Natural killer cell treated with Interleukin-12 subunit alpha and Interleukin-12 subunit beta and Interleukin-15 and Interleukin-18, amount 100 ng/mL, for 72 hours (primary cell): Measurements from ENCODE around the gene S1PR4. TPM values are rescaled to one million over a fixed set of nuclear protein-coding genes. Genes with fewer than 3 reads are reported as not detected.
"Not testable (repeated sequence)": the region's sequence is repeated elsewhere in the genome, so short reads cannot be mapped to it uniquely, and the experiment has no call there.

ENCODE experiments used
- ATAC-seq, 2 donors: fragments of 150-1000 bp; cut with Tn5 transposase in 1 of 2; sonication (Bioruptor Pico), chemical (Tn5 transposase) in 1 of 2; 2 replicates each; pipeline ENCODE4 v1.10.0; 2021
- DNase-seq: peaks from one replicate; pipeline ENCODE4 v3.0.0; 2022; ENCODE audit warnings: low spot score
- H3K27ac Mint-ChIP-seq, 2 donors: 1 replicate in 1 of 2; 2 replicates in 1 of 2; pipeline ENCODE4 v1.8.0; 2022; ENCODE audit warnings: mixed read lengths in 2 of 2, mild to moderate bottlenecking in 1 of 2, moderate library complexity in 1 of 2
- H3K27me3 Mint-ChIP-seq, 2 donors: 1 replicate in 1 of 2; 2 replicates in 1 of 2; pipeline ENCODE4 v1.8.0; 2022; ENCODE audit warnings: mixed read lengths in 2 of 2
- H3K36me3 Mint-ChIP-seq: one replicate; pipeline ENCODE4 v1.8.0; 2022; ENCODE audit warnings: mixed read lengths
- H3K4me1 Mint-ChIP-seq, 2 donors: 1 replicate in 1 of 2; 2 replicates in 1 of 2; pipeline ENCODE4 v1.8.0; 2022; ENCODE audit warnings: low read depth in 2 of 2, mixed read lengths in 2 of 2, mild to moderate bottlenecking in 1 of 2
- H3K4me3 Mint-ChIP-seq: one replicate; pipeline ENCODE4 v1.8.0; 2022; ENCODE audit warnings: mixed read lengths
- H3K9me3 Mint-ChIP-seq: 2 replicates; pipeline ENCODE4 v1.8.0; 2022; ENCODE audit warnings: mixed read lengths
- total RNA-seq, 2 donors: library from RNA; stranded (reverse); gene quantifications; one replicate each; pipeline ENCODE4 v1.2.3, GENCODE V29; 2022

The S1PR4 gene
- total RNA-seq, 2 donors from 2014 or later: 33.5 to 47.0 TPM

GRCh38 chr19:3221576-3221975 is 43.0 kb downstream of the S1PR4 start:
- H3K4me1 Mint-ChIP-seq, DNase-seq, ATAC-seq, H3K9me3 Mint-ChIP-seq, H3K27ac Mint-ChIP-seq, H3K36me3 Mint-ChIP-seq, H3K27me3 Mint-ChIP-seq, H3K4me3 Mint-ChIP-seq: not testable (repeated sequence)

- peaks cover 6 to 11% of the 10 kb centered on the region in 2 donors for H3K27me3 Mint-ChIP-seq
- no peak for DNase-seq
- H3K27ac Mint-ChIP-seq: no peak overlapping the region
- H3K36me3 Mint-ChIP-seq: no peaks in the 10 kb centered on the region
- no peaks in the 10 kb centered on the region for H3K9me3 Mint-ChIP-seq
- no peaks in the 10 kb centered on the region for H3K4me1 Mint-ChIP-seq
- H3K4me3 Mint-ChIP-seq: no peak overlapping the region
- ATAC-seq: no peak
Observed at GRCh38 chr19:3222709-3223108, 44.1 kb downstream of the S1PR4 start.

GRCh38 chr19:3224346-3225168 is 46.0 kb downstream of the S1PR4 start, which contains the start of gene CELF5:
Gene CELF5 (plus strand): TSS chr19:3224661. CDS start chr19:3224740, 79 bp downstream.
- H3K27ac Mint-ChIP-seq: no peak within 1 kb of the TSS
- ATAC-seq (peak; percentile 74 to 82), DNase-seq (no peak)
- H3K4me1 Mint-ChIP-seq: no peaks in the 10 kb centered on the region
- no peaks in the 10 kb centered on the region for H3K9me3 Mint-ChIP-seq
- H3K27me3 Mint-ChIP-seq: peaks cover 12 to 16% of the 10 kb centered on the region in 2 donors
- H3K36me3 Mint-ChIP-seq: no peaks in the 10 kb centered on the region
- peak within 1 kb of the TSS; percentile 45 for H3K4me3 Mint-ChIP-seq

- Mint-ChIP-seq H3K4me3 (peak overlapping the region; percentile 45), H3K27me3 (peaks cover 12 to 18% of the 10 kb centered on the region in 2 donors), H3K27ac (no peak overlapping the region), H3K36me3 (no peaks in the 10 kb centered on the region), H3K4me1 (no peaks in the 10 kb centered on the region), H3K9me3 (no peaks in the 10 kb centered on the region)
- DNase-seq (no peak), ATAC-seq (no peak)
Observed at GRCh38 chr19:3225169-3225485, 46.6 kb downstream of the S1PR4 start.

GRCh38 chr19:3225677-3226093 is 47.1 kb downstream of the S1PR4 start:
- H3K4me1 Mint-ChIP-seq: no peaks in the 10 kb centered on the region
- no peak for ATAC-seq

GRCh38 chr19:3227054-3227626 is 48.6 kb downstream of the S1PR4 start:
- DNase-seq (no peak), ATAC-seq (no peak)
- H3K36me3 Mint-ChIP-seq: no peaks in the 10 kb centered on the region
- H3K27me3 Mint-ChIP-seq: peaks cover 12 to 18% of the 10 kb centered on the region in 2 donors
- H3K27ac Mint-ChIP-seq: peak overlapping the region in 1 of 2 donors; percentile 26
- no peaks in the 10 kb centered on the region for H3K9me3 Mint-ChIP-seq
- no peaks in the 10 kb centered on the region for H3K4me1 Mint-ChIP-seq
- H3K4me3 Mint-ChIP-seq: no peak overlapping the region

More at GRCh38 chr19:3225677-3226093, 47.1 kb downstream of the S1PR4 start:
- H3K9me3 Mint-ChIP-seq: no peaks in the 10 kb centered on the region
- peaks cover 12 to 18% of the 10 kb centered on the region in 2 donors for H3K27me3 Mint-ChIP-seq
- H3K4me3 Mint-ChIP-seq: no peak overlapping the region
- no peak overlapping the region for H3K27ac Mint-ChIP-seq
- DNase-seq: no peak
- H3K36me3 Mint-ChIP-seq: no peaks in the 10 kb centered on the region

- ATAC-seq (no peak), DNase-seq (no peak)
- Mint-ChIP-seq H3K36me3 (no peaks in the 10 kb centered on the region), H3K4me3 (no peak overlapping the region), H3K27ac (no peak overlapping the region), H3K4me1 (no peaks in the 10 kb centered on the region), H3K9me3 (no peaks in the 10 kb centered on the region), H3K27me3 (peaks cover 12 to 20% of the 10 kb centered on the region in 2 donors)
Observed at GRCh38 chr19:3229346-3229743, 50.8 kb downstream of the S1PR4 start.

Other genes starting within 250 kb of the S1PR4 start
- gene ZNF77, start 233.8 kb upstream of the S1PR4 start, total RNA-seq: 10 to 100 TPM in 1 of 2 donors, 1 to 10 TPM in 1; 5.3 to 10.4 TPM
- 1 to 10 TPM in 1 of 2 donors, under 1 TPM in 1; 0.45 to 1.8 TPM for gene TLE6, start 201.2 kb upstream of the S1PR4 start, total RNA-seq
- gene TLE2, start 149.5 kb upstream of the S1PR4 start, total RNA-seq: 1 to 10 TPM; 1.3 to 3.2 TPM
- gene TLE5, start 116.3 kb upstream of the S1PR4 start, total RNA-seq: 100 to 1,000 TPM; 242 to 309 TPM
- 1 to 10 TPM in 1 of 2 donors, under 1 TPM in 1; 1.00 to 1.3 TPM for gene GNA11, start 84.4 kb upstream of the S1PR4 start, total RNA-seq
- gene GNA15, start 42.7 kb upstream of the S1PR4 start, total RNA-seq: 10 to 100 TPM; 22.2 to 33.3 TPM
- gene NCLN, start 7.2 kb downstream of the S1PR4 start, total RNA-seq: 100 to 1,000 TPM in 1 of 2 donors, 10 to 100 TPM in 1; 84.4 to 196 TPM
- gene CELF5, start 45.9 kb downstream of the S1PR4 start, total RNA-seq: under 1 TPM in 1 of 2 donors, not detected in 1; 0.59 TPM
- 10 to 100 TPM; 21.4 to 41.7 TPM for gene NFIC, start 187.8 kb downstream of the S1PR4 start, total RNA-seq